Motor neuron (in vitro differentiated cells): ENCODE results near the gene CAPN5. TPM values are rescaled to one million over a fixed set of nuclear protein-coding genes. Genes with fewer than 3 reads are reported as not detected.

ENCODE experiments used
- ATAC-seq, 8 experiments: fragments of 200-7000 bp; cut with Tn5 transposase; replicated peaks in 6 of 8; 2 replicates each; pipeline ENCODE4 v1.8.0; 2021; ENCODE audit warnings: mild to moderate bottlenecking in 8 of 8, moderate library complexity in 8 of 8
- H3K27ac ChIP-seq, 2 donors: fragments of 250-450 bp; sonication (Bioruptor Pico); 2 replicates each; pipeline ENCODE4 v1.9.0; 2021; ENCODE audit warnings: antibody characterized with exemption in 2 of 2, mild to moderate bottlenecking in 2 of 2, moderate library complexity in 1 of 2
- H3K4me1 ChIP-seq, 2 donors: fragments of 250-450 bp; sonication (Bioruptor Pico); replicated peaks in 1 of 2; 2 replicates each; pipeline ENCODE4 v1.6.1; 2021; ENCODE audit warnings: antibody characterized with exemption in 2 of 2, mild to moderate bottlenecking in 2 of 2, moderate library complexity in 1 of 2
- H3K4me3 ChIP-seq, 5 donors: fragments of 250-450 bp; sonication (Bioruptor Pico); 2 replicates each; pipeline ENCODE4 v1.9.0; 2021; ENCODE audit warnings: antibody characterized with exemption in 5 of 5, mild to moderate bottlenecking in 5 of 5, moderate library complexity in 4 of 5
- WGBS, 10 experiments: fragments of 450-650 bp; shearing (Covaris generic); methylation state at CpG; one replicate each; pipeline ENCODE4 v1.0.0; 2022; 5-methylcytosine and 5-hydroxymethylcytosine counted together
- in situ Hi-C, 9 experiments: fragments of 400-800 bp; cut with MboI; loops; one replicate each; pipeline ENCODE4 v1.15.0; 2021; ENCODE audit warnings: low sequenced_read_pairs in 9 of 9, low pct_unique_long_range_greater_than_20kb in 2 of 9; ENCODE audit not compliant: unreplicated experiment in 9 of 9
- total RNA-seq, 8 experiments: library from RNA; unstranded; fragments of 300-600 nt; gene quantifications; 2 replicates each; pipeline versions ENCODE4 v1.2.3 to v1.2.4, GENCODE V29; 2022

The CAPN5 gene
- total RNA-seq, 8 experiments from 2014 or later: 10.2 to 205 (median 28.5) TPM

GRCh38 chr11:77122576-77123212 lies 55.9 kb downstream of the CAPN5 start:
- Histone ChIP-seq H3K27ac (no peak overlapping the region), H3K4me3 (no peak overlapping the region), H3K4me1 (peaks cover 6 to 16% of the 10 kb centered on the region in 2 donors)
- in situ Hi-C loops: no loop called here
- no peak for ATAC-seq
- 92% methylated on average over 2 of the region's 7 CpGs; no CpG with 5 or more reads in 9 of the 10 experiments for WGBS, 10 experiments

GRCh38 chr11:77123591-77123990 lies 56.8 kb downstream of the CAPN5 start:
- in situ Hi-C loops: no loop called here
- WGBS, 10 experiments: 87 to 100% methylated on average over 1 to 3 of the region's 8 CpGs; no CpG with 5 or more reads in 8 of the 10 experiments
- no peak overlapping the region for H3K4me3 ChIP-seq
- no peak for ATAC-seq
- peaks cover 13 to 22% of the 10 kb centered on the region in 2 donors for H3K4me1 ChIP-seq
- H3K27ac ChIP-seq: no peak overlapping the region

DNA sequence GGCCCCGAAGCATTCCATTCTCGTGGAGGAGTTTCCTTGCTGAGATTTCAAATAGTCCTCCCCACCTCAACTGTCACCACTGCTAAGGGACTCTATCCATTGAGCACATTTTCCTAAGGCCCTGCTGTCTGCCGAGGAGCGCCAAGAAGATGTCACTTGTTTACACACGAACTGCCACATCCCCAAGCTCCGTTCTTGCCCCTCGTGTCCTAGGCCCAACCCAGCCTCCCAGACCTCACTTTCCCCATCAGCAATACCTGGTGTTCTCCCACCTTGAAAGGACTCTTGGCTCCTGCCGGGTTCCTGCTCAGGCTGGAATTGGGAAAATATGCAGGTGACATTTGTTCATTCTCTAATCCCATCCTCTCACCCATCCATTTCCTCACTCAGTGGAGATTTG lies 57.3 kb downstream of the CAPN5 start:
- no peak for ATAC-seq
- no peak overlapping the region for H3K27ac ChIP-seq
- 61 to 100% (median 92%) methylated on average over 1 to 7 of the region's 8 CpGs; no CpG with 5 or more reads in 4 of the 10 experiments for WGBS, 10 experiments
- peaks cover 14 to 23% of the 10 kb centered on the region in 2 donors for H3K4me1 ChIP-seq
- no peak overlapping the region for H3K4me3 ChIP-seq
- in situ Hi-C loops: no loop called here

DNA sequence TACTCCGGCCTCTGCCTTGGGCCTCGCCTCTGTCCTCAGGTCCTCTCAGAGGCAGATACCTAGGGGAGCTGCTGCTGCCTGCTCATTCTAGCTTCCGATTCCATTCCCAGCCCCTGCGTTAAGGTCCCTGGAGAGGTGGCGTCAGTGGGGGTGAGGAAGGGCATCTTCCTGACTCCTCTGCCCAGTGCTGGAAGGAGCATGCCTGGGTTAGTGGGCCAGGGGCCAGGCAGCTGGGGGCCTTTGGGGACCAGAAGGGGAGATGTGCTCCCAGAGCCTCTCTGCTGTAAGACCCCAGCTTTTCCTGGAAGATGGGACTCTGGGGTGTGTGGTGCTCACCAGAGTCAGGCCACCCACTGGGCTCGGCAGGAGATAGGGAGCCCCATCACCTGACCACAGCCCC lies 57.7 kb downstream of the CAPN5 start:
- no peak for ATAC-seq
- in situ Hi-C loops: no loop called here
- Histone ChIP-seq H3K4me3 (no peak overlapping the region), H3K4me1 (peaks cover 14 to 23% of the 10 kb centered on the region in 2 donors), H3K27ac (no peak overlapping the region)
- 80 to 100% (median 94%) methylated on average over 1 to 3 of the region's 6 CpGs; no CpG with 5 or more reads in 4 of the 10 experiments for WGBS, 10 experiments

DNA sequence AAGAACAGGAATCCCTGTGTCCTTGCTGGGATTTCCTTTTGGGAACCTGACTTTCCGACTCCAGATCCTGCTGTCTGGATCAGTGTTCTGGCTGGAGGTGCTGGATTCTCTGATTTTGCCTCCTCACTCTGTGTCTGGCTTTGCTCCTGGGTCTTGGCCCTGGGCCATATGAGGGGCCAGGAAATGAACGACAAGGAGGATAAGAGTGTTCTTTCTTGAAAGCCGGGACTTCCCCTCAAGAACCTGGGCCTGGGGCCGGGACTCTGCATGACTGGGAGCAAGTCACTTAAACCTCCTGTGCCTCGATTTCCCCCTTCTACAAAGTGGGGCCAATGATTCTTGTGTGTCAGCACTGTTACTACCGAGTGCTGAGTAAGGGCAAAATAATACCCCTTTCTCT lies 58.4 kb downstream of the CAPN5 start:
- H3K4me1 ChIP-seq: peaks cover 14 to 23% of the 10 kb centered on the region in 2 donors
- in situ Hi-C loops: no loop called here
- no peak overlapping the region for H3K4me3 ChIP-seq
- WGBS, 10 experiments: 18 to 92% (median 77%) methylated on average over 1 to 4 of the region's 6 CpGs; no CpG with 5 or more reads in 4 of the 10 experiments
- ATAC-seq: no peak
- no peak overlapping the region for H3K27ac ChIP-seq

DNA sequence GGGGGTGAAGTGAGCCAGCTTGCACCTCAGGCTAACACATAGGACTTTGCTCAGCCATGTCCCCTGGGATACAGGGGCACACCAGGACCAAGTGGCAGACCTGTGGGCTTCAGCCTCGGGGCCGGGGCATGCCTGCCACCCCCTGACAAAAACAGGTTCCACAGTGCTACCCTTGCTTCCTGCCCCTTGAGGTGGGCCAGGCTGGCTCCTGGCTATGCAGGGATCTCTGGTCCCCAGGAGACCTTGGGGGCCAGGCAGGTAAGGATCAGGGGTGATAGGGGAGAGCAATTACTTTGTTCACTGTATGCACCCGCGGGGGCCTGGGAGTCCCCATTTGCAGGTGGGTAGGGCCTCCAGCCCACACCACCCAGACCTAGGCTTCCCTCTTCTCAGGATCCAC lies 58.9 kb downstream of the CAPN5 start:
- no peak for ATAC-seq
- H3K27ac ChIP-seq: no peak overlapping the region
- WGBS, 10 experiments: no CpG with 5 or more reads among the region's 4 CpGs
- in situ Hi-C loops: no loop called here
- H3K4me3 ChIP-seq: no peak overlapping the region
- peaks cover 14 to 23% of the 10 kb centered on the region in 2 donors for H3K4me1 ChIP-seq

- WGBS, 10 experiments: 0 to 80% (median 75%) methylated on average over 1 to 10 of the region's 17 CpGs; no CpG with 5 or more reads in 5 of the 10 experiments
- Histone ChIP-seq H3K27ac (no peak overlapping the region), H3K4me3 (no peak overlapping the region), H3K4me1 (peaks cover 14 to 29% of the 10 kb centered on the region in 2 donors)
- ATAC-seq: no peak
- in situ Hi-C loops: no loop called here
Measured at GRCh38 chr11:77126156-77126775, 59.5 kb downstream of the CAPN5 start.

GRCh38 chr11:77126861-77127234 lies 60.1 kb downstream of the CAPN5 start:
- H3K4me3 ChIP-seq: peak overlapping the region in 3 of 5 donors; percentile 22 to 26 (median 26)
- no peak overlapping the region for H3K27ac ChIP-seq
- WGBS, 10 experiments: 0 to 83% (median 47%) methylated on average over 1 to 2 of the region's 10 CpGs; no CpG with 5 or more reads in 7 of the 10 experiments
- in situ Hi-C loops: no loop called here
- peak in 5 of 8 experiments; percentile 0 to 29 (median 3) for ATAC-seq
- H3K4me1 ChIP-seq: peaks cover 14 to 34% of the 10 kb centered on the region in 2 donors

DNA sequence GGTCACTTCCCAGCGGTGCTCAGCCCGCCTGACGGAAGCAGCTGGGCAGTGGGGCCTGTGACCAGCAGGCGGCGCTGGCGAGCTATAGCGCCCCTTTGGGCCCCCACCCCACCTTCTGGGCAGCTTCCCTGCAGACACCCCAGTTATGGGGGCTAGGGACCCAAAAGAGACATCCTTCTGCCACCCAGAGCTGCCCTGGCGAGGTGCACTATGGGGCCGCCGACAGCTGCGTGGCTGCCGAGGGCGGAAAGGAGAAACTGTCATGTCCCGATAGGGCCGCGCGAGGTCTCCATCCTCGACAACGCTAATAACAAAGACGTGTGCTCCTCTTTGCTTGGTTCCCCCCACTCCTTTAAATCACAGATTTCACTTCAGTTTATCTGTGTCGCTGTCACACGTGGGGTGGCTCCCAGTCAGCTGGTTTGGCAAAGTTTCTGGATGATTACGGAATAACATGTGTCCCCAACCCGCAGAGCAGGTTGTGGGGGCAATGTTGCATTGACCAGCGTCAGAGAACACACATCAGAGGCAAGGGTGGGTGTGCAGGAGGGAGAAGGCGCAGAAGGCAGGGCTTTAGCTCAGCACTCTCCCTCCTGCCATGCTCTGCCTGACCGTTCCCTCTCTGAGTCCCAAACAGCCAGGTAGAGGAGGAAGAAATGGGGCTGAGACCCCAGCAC lies 60.6 kb downstream of the CAPN5 start:
- H3K4me3 ChIP-seq: peak overlapping the region; percentile 21 to 26 (median 25)
- in situ Hi-C loops: no loop called here
- peak overlapping the region; percentile 61 to 67 for H3K27ac ChIP-seq
- 17 to 24% (median 20%) methylated on average over 1 to 13 of the region's 27 CpGs; no CpG with 5 or more reads in 5 of the 10 experiments for WGBS, 10 experiments
- H3K4me1 ChIP-seq: peaks cover 14 to 34% of the 10 kb centered on the region in 2 donors
- ATAC-seq: peak; percentile 29 to 71 (median 50)

DNA sequence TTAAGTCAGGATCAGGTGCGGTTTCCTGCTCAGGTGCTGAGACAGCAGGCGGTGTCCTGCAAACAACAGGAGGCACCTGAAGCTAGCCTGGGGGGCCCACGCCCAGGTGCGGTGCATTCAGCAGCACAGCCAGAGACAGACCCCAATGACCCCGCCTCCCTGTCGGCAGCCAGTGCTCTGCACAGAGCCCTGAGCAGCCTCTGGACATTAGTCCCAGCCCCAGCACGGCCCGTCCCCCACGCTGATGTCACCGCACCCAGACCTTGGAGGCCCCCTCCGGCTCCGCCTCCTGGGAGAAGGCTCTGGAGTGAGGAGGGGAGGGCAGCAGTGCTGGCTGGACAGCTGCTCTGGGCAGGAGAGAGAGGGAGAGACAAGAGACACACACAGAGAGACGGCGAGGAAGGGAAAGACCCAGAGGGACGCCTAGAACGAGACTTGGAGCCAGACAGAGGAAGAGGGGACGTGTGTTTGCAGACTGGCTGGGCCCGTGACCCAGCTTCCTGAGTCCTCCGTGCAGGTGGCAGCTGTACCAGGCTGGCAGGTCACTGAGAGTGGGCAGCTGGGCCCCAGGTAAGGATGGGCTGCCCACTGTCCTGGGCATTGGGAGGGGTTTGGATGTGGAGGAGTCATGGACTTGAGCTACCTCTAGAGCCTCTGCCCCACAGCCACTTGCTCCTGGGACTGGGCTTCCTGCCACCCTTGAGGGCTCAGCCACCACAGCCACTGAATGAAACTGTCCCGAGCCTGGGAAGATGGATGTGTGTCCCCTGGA lies 61.3 kb downstream of the CAPN5 start, which contains the start of gene MYO7A:
Gene MYO7A, plus strand, starts transcription at position 327 of the 772 bp plus-strand sequence. CDS start 2,389 bp downstream, outside the sequence.
- Histone ChIP-seq H3K4me3 (peak within 1 kb of the TSS; percentile 21 to 26 (median 25)), H3K4me1 (peaks cover 14 to 34% of the 10 kb centered on the region in 2 donors), H3K27ac (peak within 1 kb of the TSS; percentile 61 to 67)
- 14 to 90% (median 76%) methylated on average over 2 to 9 of the region's 20 CpGs; no CpG with 5 or more reads in 7 of the 10 experiments for WGBS, 10 experiments
- ATAC-seq: peak; percentile 70 to 97 (median 94)
- in situ Hi-C loops: no loop called here

GRCh38 chr11:77129069-77129841 lies 62.5 kb downstream of the CAPN5 start:
- WGBS, 10 experiments: 60 to 100% (median 76%) methylated on average over 1 to 7 of the region's 11 CpGs; no CpG with 5 or more reads in 4 of the 10 experiments
- ATAC-seq: no peak
- no peak overlapping the region for H3K27ac ChIP-seq
- H3K4me1 ChIP-seq: peaks cover 14 to 34% of the 10 kb centered on the region in 2 donors
- no peak overlapping the region for H3K4me3 ChIP-seq
- in situ Hi-C loops: no loop called here
